Measurements from ENCODE around the gene CSNK1E.

- no peak for TF ChIP-seq CBX5 (IDR thresholded peaks at IDR 0.05; ENCODE audit: borderline replicate concordance, low read depth)
- TF ChIP-seq POLR2AphosphoS5 (IDR thresholded peaks at IDR 0.05; ENCODE audit: control insufficient read depth, insufficient read depth, low read depth, low read length) = no peak
- TF ChIP-seq, protein P1, sequence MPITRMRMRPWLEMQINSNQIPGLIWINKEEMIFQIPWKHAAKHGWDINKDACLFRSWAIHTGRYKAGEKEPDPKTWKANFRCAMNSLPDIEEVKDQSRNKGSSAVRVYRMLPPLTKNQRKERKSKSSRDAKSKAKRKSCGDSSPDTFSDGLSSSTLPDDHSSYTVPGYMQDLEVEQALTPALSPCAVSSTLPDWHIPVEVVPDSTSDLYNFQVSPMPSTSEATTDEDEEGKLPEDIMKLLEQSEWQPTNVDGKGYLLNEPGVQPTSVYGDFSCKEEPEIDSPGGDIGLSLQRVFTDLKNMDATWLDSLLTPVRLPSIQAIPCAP (CRISPR knock-in tag; IDR thresholded peaks at IDR 0.05; ENCODE audit: borderline replicate concordance) = no peak
- TF ChIP-seq, protein P2, sequence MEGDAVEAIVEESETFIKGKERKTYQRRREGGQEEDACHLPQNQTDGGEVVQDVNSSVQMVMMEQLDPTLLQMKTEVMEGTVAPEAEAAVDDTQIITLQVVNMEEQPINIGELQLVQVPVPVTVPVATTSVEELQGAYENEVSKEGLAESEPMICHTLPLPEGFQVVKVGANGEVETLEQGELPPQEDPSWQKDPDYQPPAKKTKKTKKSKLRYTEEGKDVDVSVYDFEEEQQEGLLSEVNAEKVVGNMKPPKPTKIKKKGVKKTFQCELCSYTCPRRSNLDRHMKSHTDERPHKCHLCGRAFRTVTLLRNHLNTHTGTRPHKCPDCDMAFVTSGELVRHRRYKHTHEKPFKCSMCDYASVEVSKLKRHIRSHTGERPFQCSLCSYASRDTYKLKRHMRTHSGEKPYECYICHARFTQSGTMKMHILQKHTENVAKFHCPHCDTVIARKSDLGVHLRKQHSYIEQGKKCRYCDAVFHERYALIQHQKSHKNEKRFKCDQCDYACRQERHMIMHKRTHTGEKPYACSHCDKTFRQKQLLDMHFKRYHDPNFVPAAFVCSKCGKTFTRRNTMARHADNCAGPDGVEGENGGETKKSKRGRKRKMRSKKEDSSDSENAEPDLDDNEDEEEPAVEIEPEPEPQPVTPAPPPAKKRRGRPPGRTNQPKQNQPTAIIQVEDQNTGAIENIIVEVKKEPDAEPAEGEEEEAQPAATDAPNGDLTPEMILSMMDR (IDR thresholded peaks at IDR 0.05 in 2 of 3, conservative IDR thresholded peaks at IDR 0.05 in 1 of 3; ENCODE audit: insufficient read depth in 2 of 3, low read depth in 1 of 3, low read length in 3 of 3) = no peak
- TF ChIP-seq ZNF699 (CRISPR knock-in tag; IDR thresholded peaks at IDR 0.05; ENCODE audit: insufficient replicate concordance) = no peak
- no peak for TF ChIP-seq FOS (IDR thresholded peaks at IDR 0.05; ENCODE audit: extremely low read depth, insufficient read length)
- no peak for TF ChIP-seq MXI1 (IDR thresholded peaks at IDR 0.05; ENCODE audit: low read depth, low read length)
- no peak for TF ChIP-seq ETS1 (conservative IDR thresholded peaks at IDR 0.05; ENCODE audit: control insufficient read depth, low read depth, low read length)
- no peak for TF ChIP-seq GABPA (tag; conservative IDR thresholded peaks at IDR 0.05; ENCODE audit: low read depth)
These were observed 74.0 kb downstream of the CSNK1E start for GRCh38 chr22:38243007-38243765.
